HG03354 (cell line): ENCODE measurements around the gene BICC1.
A peak's percentile ranks its signal among the peaks of the same experiment; 100 is the strongest.

Experiments
- ATAC-seq: cut with Tn5 transposase; IDR thresholded peaks from one replicate; pipeline ENCODE4 v1.9.1; 2021; ENCODE audit warnings: mild to moderate bottlenecking; ENCODE audit not compliant: unreplicated experiment, poor library complexity, severe bottlenecking

BICC1 gene, protein sequence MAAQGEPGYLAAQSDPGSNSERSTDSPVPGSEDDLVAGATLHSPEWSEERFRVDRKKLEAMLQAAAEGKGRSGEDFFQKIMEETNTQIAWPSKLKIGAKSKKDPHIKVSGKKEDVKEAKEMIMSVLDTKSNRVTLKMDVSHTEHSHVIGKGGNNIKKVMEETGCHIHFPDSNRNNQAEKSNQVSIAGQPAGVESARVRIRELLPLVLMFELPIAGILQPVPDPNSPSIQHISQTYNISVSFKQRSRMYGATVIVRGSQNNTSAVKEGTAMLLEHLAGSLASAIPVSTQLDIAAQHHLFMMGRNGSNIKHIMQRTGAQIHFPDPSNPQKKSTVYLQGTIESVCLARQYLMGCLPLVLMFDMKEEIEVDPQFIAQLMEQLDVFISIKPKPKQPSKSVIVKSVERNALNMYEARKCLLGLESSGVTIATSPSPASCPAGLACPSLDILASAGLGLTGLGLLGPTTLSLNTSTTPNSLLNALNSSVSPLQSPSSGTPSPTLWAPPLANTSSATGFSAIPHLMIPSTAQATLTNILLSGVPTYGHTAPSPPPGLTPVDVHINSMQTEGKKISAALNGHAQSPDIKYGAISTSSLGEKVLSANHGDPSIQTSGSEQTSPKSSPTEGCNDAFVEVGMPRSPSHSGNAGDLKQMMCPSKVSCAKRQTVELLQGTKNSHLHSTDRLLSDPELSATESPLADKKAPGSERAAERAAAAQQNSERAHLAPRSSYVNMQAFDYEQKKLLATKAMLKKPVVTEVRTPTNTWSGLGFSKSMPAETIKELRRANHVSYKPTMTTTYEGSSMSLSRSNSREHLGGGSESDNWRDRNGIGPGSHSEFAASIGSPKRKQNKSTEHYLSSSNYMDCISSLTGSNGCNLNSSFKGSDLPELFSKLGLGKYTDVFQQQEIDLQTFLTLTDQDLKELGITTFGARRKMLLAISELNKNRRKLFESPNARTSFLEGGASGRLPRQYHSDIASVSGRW

DNA sequence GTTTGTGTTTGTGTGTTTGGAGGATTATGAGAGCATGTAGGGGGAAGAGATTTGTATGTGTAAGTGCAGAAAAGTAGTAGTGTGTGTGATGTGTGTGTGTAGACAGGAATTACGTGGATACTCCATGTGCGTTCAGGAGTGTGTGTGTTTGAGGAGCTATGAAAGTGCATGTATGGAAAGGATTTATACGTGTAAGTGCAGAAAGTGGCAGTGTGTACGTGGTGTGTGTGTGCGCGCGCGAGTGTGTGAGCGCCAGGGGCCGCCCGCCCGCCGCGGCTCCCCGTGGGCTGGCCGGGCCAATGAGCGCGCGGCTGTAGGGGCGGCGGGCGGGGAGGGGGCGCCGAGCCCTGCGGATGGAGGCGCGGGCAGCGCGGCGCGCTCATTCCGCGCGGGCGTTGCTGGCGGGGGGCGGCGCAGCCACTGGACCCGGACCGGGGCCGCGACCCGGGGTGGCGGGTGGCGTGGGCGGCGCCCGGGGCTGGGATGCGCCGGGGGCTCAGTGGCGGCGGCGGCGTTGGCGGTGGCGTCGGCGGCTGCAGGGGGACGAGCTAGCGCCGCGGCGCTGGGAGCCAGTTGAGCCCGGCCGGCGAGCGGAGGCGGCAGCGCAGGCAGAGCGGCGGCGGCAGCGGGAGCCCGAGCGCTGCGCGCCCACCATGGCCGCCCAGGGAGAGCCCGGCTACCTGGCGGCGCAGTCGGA is at the start of gene BICC1:
BICC1 (plus strand) TSS at position 382 of the 697 bp plus-strand sequence; CDS start at position 654, 272 bp downstream.
- peak; percentile 63 for ATAC-seq

DNA sequence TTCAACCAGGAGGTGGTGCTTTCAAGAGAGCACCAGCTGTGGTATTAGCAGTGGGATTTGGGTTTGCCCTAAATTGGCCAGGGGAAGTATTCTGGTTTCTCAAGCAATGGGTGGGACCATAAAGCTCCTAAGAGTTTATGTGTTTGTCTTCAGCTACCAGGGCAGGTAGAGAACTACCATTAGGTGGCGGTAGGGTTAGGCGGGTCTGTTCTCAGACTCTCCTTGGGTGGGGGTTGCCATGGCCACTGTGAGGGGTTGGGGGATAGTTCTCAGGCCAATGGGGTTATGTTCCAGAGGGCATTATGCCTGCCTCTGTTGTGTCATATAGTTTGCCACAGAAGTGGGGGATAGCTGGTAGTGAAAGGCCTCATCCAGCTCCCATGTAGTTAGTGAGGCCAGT is 47.7 kb upstream of the BICC1 start:
- ATAC-seq = no peak

DNA sequence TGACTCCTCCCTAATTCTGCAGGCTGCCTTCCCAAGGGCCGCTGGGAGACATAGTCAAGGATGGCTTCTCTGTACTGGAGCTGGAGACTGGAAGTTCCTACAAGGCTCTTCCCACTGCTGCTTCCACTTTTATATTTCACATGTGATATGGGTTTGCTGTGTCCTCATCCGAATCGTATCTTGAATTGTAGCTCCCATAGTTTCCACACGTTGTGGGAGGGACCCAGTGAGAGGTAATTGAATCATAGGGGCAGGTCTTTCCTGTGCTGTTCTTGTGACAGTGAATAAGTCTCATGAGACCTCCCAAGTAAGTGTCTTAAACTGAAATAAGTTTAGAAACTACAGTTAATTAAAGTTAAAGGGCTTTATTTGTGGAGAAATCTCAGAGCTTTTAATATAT is 47.0 kb upstream of the BICC1 start:
- no peak for ATAC-seq

DNA sequence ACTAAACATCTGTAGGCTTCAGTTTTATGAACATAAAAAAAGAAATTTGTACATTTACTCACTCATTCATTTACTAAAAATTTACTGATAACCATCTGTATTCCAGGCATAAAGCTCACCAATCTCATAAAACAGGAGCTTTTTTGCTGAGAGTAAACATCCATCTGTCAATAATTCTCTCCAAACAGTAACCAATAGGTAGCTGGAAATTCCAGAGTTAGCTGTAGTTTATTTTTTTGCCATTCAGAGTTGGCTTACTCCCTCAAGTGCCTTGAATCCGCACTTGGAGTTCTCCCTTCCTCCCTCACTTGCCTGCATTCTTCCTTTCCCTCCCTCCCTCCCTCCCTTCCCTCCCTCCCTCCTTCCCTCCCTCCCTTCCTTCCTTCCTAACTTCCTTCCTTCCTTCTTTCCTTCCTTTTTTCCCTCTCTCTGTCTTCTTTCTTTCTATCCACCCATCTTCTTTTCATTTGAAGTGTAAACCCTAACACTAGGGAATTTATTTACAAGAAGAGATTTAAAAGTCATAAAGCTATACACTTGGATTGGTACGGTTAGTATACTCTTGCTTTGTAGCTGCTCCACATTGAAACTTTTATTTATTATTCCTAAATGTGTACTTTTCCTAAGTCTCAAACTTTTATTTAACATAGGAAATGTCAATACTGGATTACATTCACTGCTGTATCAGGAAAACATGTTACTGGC is 44.6 kb upstream of the BICC1 start:
- no peak for ATAC-seq

DNA sequence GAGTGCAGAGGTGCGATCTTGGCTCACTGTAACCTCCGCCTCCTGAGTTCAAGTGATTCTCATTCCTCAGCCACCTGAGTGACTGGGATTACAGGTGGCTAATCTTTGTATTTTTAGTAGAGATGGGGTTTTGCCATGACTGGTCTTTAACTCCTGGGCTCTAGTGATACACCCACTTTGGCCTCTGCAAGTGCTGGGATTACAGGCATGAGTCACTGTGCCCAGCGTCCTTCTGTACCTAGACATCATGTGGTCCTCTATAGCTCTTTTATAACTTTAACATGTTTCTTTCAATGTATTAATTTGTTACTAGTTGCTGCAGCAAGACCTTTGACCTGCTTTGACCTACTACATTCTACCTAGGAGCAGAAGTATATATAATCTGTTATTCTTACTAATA is 38.7 kb upstream of the BICC1 start:
- no peak for ATAC-seq

DNA sequence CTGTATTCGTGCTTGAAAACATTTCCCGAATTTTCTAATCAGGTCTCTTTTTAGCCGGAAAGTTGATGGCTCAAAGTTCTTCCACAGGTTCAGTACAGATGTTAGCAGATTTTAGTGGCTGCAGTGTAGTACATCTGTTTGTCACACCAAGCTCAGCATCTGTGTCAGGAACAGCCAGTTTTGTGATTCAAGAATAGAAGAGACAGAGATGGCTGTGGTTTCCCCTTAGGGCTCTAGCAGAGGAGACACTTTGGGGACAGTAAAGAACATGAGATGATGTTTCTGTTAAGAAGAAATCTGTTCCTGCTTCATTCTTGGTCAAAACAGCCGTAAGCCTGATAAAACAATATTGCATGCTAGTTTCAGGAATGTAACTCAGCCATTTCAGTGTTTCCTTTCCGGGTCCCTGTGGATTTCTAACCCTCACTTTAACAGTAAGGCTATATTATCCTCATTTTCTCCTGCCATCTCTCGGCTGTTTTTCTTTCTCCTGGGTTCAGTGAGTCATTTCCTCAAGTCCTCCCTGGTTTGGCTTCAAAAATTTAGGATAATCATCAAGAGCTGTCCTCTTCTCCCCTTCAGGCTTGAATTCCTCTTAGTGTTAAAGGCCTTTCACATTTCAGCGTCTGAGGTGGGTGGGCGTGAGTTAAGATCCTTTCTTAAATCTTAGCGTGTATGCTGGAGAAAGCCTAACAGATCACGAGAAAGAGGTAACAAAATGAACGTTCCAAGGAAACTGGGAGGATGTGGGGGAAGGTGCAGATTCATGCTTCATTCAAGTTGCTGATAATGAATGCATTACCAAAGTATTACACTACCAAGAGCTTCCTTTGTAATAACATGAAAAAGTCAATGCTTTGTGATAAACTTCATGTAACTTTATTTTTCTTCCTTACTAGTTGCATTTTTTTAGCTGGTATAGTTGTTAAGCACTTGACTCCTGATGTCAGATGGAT is 37.1 kb upstream of the BICC1 start:
- no peak for ATAC-seq

DNA sequence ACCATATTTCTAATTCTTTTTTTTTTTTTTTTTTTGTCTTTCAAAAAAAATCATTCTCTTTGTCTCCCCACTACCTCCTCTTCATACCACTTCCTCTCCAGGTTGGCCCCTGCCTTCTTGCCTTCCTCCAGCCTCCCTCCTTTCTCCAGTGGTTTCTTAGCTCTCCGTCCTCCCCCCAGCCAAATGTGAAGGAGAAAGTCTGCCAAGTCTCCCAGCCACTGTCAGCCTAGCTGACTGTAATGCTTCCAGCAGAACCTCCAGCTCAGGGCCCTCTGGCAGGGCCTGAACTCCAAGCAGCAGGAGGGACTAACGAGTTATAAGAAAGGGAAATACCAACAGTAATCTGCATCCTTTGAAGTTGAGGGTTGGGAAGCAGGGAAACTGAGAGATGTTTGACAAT is 35.5 kb upstream of the BICC1 start:
- ATAC-seq = no peak

DNA sequence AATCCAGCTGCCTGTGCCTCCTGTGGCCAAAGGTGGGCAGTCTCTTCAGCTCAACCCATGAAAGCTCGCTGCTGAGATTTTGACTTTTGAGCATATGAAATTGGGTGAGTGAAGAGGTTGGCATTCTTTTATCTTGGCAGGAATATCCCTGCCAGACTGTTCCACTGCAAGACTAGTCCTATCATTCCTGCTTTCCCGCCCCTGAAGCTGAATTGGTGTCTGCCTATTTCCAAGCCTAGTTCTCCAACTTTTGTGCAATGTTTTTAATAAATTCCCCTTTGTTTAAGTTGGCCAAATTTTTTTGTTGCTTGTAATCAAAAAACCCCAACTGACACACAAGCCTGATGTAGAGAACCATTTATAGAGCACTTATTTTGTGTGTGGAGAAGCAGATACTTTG is 34.8 kb upstream of the BICC1 start:
- no peak for ATAC-seq

DNA sequence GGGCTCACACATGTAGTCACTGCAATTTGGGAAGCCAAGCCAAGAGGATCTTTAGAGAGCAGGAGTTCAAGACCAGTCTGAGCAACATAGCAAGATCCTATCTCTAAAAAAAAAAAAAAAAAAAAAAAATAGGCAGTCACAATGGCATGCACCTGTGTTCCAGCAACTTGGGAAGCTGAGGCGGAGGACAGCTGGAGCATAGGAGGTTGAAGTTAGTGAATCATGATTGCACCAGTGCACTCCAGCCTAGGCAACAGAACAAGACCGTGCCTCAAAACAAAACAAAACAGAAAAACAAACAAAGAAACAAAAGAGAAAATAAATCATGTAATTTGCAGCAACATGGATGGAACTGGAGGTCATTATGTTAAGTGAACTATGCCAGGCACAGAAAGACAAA is 33.6 kb upstream of the BICC1 start:
- ATAC-seq = no peak

DNA sequence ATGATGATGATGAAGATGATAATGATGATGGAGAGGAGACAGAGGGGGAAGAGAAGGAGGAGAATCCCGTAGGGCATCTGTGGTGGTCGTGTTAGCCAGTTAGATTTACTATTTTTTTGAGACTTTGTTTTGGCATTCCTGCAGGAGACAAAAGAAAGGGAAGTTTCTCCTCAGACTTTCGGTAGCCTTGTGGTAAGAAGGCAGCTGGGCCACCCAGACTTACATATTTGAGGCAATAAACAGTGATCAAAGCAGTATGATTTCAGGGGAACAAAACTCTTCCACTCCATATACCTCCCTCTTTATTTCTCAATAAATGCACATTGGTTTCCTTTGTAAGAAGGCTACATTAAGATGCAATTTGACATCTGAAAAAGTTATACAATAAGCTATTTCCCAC is 32.4 kb upstream of the BICC1 start:
- no peak for ATAC-seq

DNA sequence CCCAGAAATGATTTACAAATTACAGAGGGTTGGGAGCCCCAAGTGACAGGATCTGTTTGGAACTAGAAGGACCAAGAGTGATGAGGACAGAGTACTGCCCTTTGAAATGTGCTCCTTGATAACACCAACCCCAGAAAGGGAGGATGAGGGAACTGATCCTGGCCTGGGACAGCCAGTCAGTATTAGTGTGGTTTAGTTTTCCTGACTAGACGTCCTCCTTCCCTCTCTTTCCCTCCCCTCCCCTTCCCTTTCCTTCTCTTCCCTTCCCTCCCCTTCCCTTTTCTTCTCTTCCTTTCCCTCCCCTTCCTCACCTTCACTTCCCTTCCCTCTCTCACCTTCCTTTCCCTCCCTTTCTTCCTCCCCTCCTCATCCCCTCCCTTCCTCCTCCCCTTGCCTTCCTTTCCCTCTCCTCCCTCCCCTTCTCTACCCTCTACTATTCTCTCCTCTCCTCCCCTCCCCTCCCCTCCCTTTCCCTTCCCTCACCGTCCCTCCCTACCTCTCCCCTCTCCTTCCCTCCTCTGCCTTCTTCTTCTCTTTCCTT is 31.0 kb upstream of the BICC1 start:
- no peak for ATAC-seq

DNA sequence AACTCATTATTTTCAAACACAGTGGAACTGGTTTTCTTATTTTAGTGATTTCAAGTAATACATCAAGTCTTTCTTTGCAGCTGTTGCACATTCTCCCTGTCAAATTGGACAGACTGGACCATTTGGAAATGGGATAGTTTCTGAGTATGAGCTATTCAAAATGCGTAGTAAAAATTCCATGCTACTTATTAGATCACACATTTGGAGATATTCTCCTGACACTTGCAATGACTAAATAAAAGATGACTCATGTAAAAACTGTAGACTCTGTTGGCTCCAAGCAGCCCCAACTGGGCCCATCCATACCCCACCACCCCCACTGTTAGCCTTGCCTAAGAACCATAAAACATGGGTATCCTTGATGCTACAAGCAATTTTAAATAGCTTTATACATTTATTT is 25.9 kb upstream of the BICC1 start:
- no peak for ATAC-seq

DNA sequence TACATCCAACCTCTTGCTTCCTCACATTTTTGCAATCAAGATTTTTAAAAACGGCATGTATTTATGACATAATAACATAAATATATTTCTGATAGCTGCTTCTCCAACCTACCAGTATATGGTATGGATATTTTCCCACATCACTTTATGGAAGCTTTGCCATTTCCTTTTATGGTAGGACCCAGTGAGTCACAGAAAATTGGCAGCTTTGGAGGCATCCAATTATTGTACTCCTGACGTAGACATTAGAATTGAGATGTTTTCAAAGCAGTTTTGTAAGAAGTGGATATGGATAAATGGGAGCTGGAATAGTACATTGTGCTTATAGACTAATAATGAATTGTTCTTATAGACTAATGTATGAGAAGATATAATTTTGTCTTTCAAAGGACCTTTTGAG is 23.8 kb upstream of the BICC1 start:
- no peak for ATAC-seq

DNA sequence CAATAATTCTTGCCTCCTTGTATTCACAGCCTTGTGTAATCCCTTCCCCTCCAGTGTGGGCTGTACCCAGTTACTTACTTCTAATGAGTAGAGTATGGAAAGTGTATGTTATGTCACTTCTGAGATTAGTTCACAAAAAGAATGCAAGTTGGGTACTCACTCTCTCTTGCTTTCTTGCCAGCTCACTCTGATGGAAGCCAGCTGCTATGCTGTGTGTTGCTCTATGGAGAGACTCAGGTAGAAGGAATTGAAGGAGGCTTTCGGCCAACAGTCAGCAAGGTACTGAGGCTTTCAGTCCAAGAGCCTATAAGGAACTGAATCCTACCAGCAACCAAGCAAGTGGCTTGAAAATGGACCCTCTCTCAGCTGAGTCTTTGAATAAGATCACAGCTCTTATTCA is 9.7 kb upstream of the BICC1 start:
- ATAC-seq = no peak

DNA sequence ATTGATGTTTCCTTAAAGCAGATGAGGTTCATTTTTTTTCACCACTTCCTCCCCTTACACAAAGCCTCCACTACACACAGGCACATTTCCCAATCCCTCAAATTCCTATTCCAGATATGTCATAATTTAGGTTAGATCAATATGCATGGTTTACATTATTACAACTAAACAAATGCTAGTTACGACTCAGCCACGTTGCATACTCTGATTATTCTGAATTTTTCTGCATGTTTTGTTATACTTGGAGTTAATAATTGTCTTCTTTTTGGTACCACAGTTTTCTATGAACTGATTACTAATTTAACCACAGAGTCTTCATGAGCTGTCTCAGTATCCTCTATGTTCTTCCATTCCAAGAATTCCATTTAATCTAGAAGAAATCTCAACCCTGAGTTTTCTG is 4.4 kb upstream of the BICC1 start:
- ATAC-seq = no peak

DNA sequence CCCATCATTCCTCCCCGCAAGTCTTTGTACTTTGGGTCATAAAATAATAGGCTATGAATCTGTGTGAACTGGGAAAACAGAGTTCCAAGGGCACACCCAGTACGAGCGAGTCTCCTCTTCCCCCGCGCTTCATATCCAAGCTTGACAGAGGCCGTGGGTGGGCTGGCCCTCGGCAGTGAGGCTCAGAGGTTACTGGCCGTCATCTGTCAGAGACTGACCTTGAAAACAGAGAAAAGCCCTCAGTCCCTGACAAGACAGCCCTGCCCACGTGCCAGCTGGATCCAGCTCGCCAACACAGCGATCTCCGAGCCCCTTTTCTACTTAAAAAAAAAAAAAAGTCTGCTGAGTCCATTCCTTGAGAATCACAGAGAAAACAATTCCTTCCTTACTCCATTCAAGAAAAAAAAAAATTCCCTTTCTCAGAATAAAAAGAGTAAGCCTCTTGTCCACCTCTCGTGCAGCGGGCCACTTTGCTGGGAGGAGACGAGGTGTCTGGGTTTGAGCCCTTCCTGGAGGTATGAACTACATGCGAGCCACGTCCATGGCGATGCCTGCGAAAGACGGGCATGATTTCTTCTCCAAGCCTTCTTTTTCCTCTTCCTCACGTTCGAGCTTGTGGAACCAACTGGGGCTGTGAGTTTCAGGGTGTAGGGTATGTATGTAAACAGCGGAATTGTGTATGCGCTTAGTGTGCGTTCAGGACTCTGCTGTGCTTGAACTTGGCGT is 744 bp upstream of the BICC1 start:
- no peak for ATAC-seq

DNA sequence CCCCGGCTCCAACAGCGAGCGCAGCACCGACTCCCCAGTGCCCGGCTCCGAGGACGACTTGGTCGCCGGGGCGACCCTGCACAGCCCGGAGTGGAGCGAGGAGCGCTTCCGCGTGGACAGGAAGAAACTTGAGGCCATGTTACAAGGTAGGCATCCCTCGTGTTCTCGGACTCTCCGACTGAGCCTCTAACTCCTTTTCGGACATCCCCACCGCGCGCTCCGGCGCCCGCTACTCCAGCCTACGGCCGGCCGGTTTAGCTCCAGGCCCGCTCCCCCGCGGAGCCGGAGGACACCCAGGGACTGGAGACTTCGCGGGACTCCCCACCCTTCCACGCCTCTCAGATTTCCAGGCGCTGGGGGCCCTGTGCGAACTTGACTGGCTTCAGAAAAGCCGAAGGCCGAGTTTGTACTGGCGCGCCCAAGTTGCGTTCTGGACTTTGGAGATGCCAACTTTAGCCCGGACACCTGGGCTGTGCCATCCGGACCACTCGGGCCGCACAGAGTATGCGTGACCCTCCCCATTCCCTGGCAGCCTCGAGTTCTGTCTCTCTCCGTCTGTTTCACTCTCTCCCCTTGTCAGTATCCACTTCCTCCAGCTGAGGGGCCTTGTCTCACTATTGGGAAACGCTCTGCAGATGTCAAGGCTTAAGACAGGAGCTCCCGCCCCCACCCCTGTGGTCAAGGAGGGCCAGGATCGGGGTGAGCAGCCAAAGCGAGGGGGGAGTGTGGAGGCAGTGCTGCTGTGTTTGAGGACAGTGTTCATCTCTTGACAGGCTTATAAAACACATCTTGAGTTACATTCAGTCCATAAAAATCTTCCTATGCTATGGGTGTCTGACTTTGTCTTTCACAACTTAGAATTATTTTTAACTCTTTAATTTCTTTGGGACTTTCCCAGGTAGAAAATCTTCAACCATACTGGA is 777 bp downstream of the BICC1 start:
- peak; percentile 8 for ATAC-seq
